Heart left ventricle (tissue), 16 donors: Measurements from ENCODE around the gene DROSHA. TPM values are rescaled to one million over a fixed set of nuclear protein-coding genes. Genes with fewer than 3 reads are reported as not detected.
"Not testable (repeated sequence)": the region's sequence is repeated elsewhere in the genome, so short reads cannot be mapped to it uniquely, and the experiment has no call there.

Source experiments
- ATAC-seq, 4 donors: fragments of 200-7000 bp; cut with Tn5 transposase; one replicate each; pipeline ENCODE4 v1.9.1; 2020 to 2022; ENCODE audit warnings: moderate library complexity in 4 of 4, mild to moderate bottlenecking in 3 of 4, moderate number of reproducible peaks in 1 of 4
- DNase-seq, 5 donors: peaks; one replicate each; pipeline ENCODE4 v3.0.0-alpha.2; 2020
- H3K27ac ChIP-seq, 12 donors: fragments of 200-600 bp; sonication (generic) in 4 of 12; one replicate each; pipeline versions ENCODE4 v1.5.0 to v1.8.0; 2016 to 2022; ENCODE audit warnings: mild to moderate bottlenecking in 2 of 12
- H3K27me3 ChIP-seq, 9 donors: fragments of 200-600 bp; sonication (generic) in 2 of 9; one replicate each; pipeline versions ENCODE4 v1.5.1 to v1.8.0; 2016 to 2022; ENCODE audit warnings: mild to moderate bottlenecking in 3 of 9
- H3K36me3 ChIP-seq, 9 donors: fragments of 200-600 bp; sonication (generic) in 2 of 9; one replicate each; pipeline versions ENCODE4 v1.5.0 to v1.8.0; 2018 to 2022; ENCODE audit warnings: mild to moderate bottlenecking in 2 of 9
- H3K4me1 ChIP-seq, 12 donors: fragments of 200-600 bp; sonication (generic) in 4 of 12; one replicate each; pipeline versions ENCODE4 v1.5.0 to v1.8.0; 2016 to 2022; ENCODE audit warnings: mild to moderate bottlenecking in 3 of 12
- H3K4me3 ChIP-seq, 12 donors: fragments of 200-600 bp; sonication (generic) in 4 of 12; one replicate each; pipeline versions ENCODE4 v1.5.0 to v1.8.0; 2017 to 2022; ENCODE audit warnings: mild to moderate bottlenecking in 9 of 12, moderate library complexity in 4 of 12
- H3K9me3 ChIP-seq, 12 donors: fragments of 200-600 bp; sonication (generic) in 4 of 12; one replicate each; pipeline versions ENCODE4 v1.5.0 to v1.8.0; 2016 to 2022; ENCODE audit warnings: mild to moderate bottlenecking in 1 of 12
- CTCF ChIP-seq, 12 donors: fragments of 200-600 bp; sonication (generic) in 4 of 12; IDR thresholded peaks; one replicate each; pipeline versions ENCODE4 v1.5.0 to v1.8.0; 2018 to 2022; ENCODE audit warnings: antibody characterized with exemption in 12 of 12, mild to moderate bottlenecking in 5 of 12
- POLR2A ChIP-seq, 2 donors: fragments of 450-650 bp; IDR thresholded peaks; one replicate each; pipeline ENCODE4 v1.6.1; 2017; ENCODE audit warnings: antibody characterized with exemption in 2 of 2, mild to moderate bottlenecking in 2 of 2, moderate library complexity in 2 of 2
- WGBS, 4 donors: extraction: QIAGEN DNeasy Blood & Tissue Kit in 2 of 4; methylation state at CpG; one replicate each; pipeline versions ENCODE4 v1.1.5 to v1.1.7; 2013 to 2018; 5-methylcytosine and 5-hydroxymethylcytosine counted together
- intact Hi-C, 10 donors: fragments of 100-400 bp; cut with DNase I; formaldehyde crosslinking; loops; one replicate each; pipeline versions ENCODE4 v1.11.1 to v1.14.2; 2022
- polyA plus RNA-seq, 2 donors: library from polyadenylated mRNA; stranded (reverse); fragments of 200-250 nt; gene quantifications; one replicate each; pipeline ENCODE4 v1.2.3, GENCODE V29; 2013
- total RNA-seq, 9 donors: library from RNA; depleted of rRNA in 2 of 9; stranded (reverse); fragments of >200 nt in 2 of 9; fragmentation: NEBNext Ultra II Directional in 3 of 9; extraction: Animal tissue kit (Norgen Biotek cat#: 25700) in 3 of 9; gene quantifications; one replicate each; pipeline versions ENCODE4 v1.1.0 to v1.2.4, GENCODE V29; 2016 to 2023
- donor health status: ischemic (EF 13 %, LVEDD 7.1; RV severe dilation, severe dysfunction).
- donor health status: healthy with polysubstance abuse.
- donor health status: DM: no; HTN: yes; CAD: no.
- donor health status: DM: no; HTN: no; CAD: no.
- donor health status: ischemic (EF 25% LVEDD 6.9; RV normal size, moderate dysfunction).
- donor health status: ischemic (EF 25% LVEDD 5.7; RV mildly dilated, moderate dysfunction).
- donor health status: healthy.
- donor health status: DM: yes; HTN: yes; CAD: no.
- donor health status: ischemic (EF 35%, LVEDD 5.7; RV mildly dilated, moderate dysfunction).
- donor health status: nonischemic (EF 11% LVEDD 7.7; RV severe dilation, severe dysfunction).
- donor health status: DM: yes; HTN: yes; CAD: no.
- donor health status: PGD.
- donor health status: ischemic (EF 29% LVEDD 5.4; RV normal size, mild dysfunction).
- donor health status: nonischemic (EF 23%, LVEDD 6.1; RV moderate dilation, normal function).

Gene DROSHA
- total and polyA plus RNA-seq, 11 donors = 19.3 to 55.6 (median 33.2) TPM

DNA sequence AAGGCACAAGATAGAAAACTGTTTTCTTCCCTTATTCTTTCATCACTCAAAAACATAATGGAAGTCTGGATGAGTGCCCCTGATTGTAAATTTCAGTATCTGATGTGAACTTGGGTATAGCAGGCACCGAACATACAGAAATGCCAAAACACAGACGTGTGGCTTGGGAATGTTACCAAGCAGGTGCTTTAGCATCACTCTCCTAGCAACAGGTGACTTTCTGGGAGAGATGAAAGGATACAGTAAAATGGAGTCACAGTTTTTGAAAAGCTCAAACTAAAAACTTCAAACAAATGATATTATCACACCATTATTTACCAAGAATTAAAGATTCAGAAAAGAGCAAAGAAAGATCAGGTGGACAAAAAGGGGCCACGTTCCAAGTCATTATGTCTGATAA is 130.2 kb downstream of the DROSHA start:
- Histone ChIP-seq H3K4me3 (no peak overlapping the region), H3K36me3 (peaks cover 0 to 69% (median 61%) of the 10 kb centered on the region in 9 donors), H3K27ac (no peak overlapping the region), H3K4me1 (no peaks in the 10 kb centered on the region), H3K27me3 (no peaks in the 10 kb centered on the region), H3K9me3 (no peaks in the 10 kb centered on the region)
- intact Hi-C loops = no loop called here
- ATAC-seq (no peak), DNase-seq (no peak)
- 66 to 96% (median 88%) methylated on average over 3 of the region's 3 CpGs for WGBS, 4 donors
- TF ChIP-seq CTCF (IDR thresholded peaks at IDR 0.05) = no peak
- TF ChIP-seq POLR2A (IDR thresholded peaks at IDR 0.05) = no peak

- no peak for TF ChIP-seq CTCF (IDR thresholded peaks at IDR 0.05)
- no peak for TF ChIP-seq POLR2A (IDR thresholded peaks at IDR 0.05)
- Histone ChIP-seq H3K27me3 (no peaks in the 10 kb centered on the region), H3K9me3 (no peaks in the 10 kb centered on the region), H3K4me1 (no peaks in the 10 kb centered on the region), H3K36me3 (peaks cover 0 to 34% (median 25%) of the 10 kb centered on the region in 9 donors), H3K27ac (no peak overlapping the region), H3K4me3 (peak overlapping the region in 3 of 12 donors; percentile 1 to 34 (median 32))
- intact Hi-C loops = no loop called here
- DNase-seq (no peak), ATAC-seq (no peak)
- 50 to 60% (median 59%) methylated on average over 11 of the region's 11 CpGs for WGBS, 4 donors
Observed at GRCh38 chr5:31397926-31398557, 133.9 kb downstream of the DROSHA start.

GRCh38 chr5:31396611-31397295 is 135.1 kb downstream of the DROSHA start:
- H3K27me3 ChIP-seq = no peaks in the 10 kb centered on the region
- H3K27ac ChIP-seq = no peak overlapping the region
- no peaks in the 10 kb centered on the region for H3K9me3 ChIP-seq
- WGBS, 4 donors = 89 to 91% (median 90%) methylated on average over 12 of the region's 12 CpGs
- ATAC-seq (no peak), DNase-seq (no peak)
- intact Hi-C loops = no loop called here
- TF ChIP-seq CTCF (IDR thresholded peaks at IDR 0.05) (no peak), POLR2A (IDR thresholded peaks at IDR 0.05) (no peak)
- peaks cover 0 to 21% (median 15%) of the 10 kb centered on the region in 9 donors for H3K36me3 ChIP-seq
- no peaks in the 10 kb centered on the region for H3K4me1 ChIP-seq
- no peak overlapping the region for H3K4me3 ChIP-seq

- H3K9me3 ChIP-seq, H3K4me3 ChIP-seq, DNase-seq, H3K27me3 ChIP-seq, H3K27ac ChIP-seq, ATAC-seq, H3K4me1 ChIP-seq, intact Hi-C loops: not testable (repeated sequence)
- WGBS, 4 donors = 91 to 95% (median 93%) methylated on average over 9 to 14 of the region's 14 CpGs
- H3K36me3 ChIP-seq = peaks cover 0 to 12% (median 6%) of the 10 kb centered on the region in 9 donors
Observed at GRCh38 chr5:31395450-31396045, 136.3 kb downstream of the DROSHA start.
